Activated T-cell treated with anti-CD3 and anti-CD28 coated beads, Interleukin-2, amount 50 U/mL, for 24 hours (primary cell): Measurements from ENCODE around the gene RNU1-3.
"Not testable (repeated sequence)": the region's sequence is repeated elsewhere in the genome, so short reads cannot be mapped to it uniquely, and the experiment has no call there.

Experiments
- DNase-seq: peaks from one replicate; pipeline ENCODE4 v3.0.0-alpha.2; 2020
- H3K27ac Mint-ChIP-seq: 2 replicates; pipeline ENCODE4 v1.8.0; 2020; ENCODE audit warnings: mild to moderate bottlenecking, mixed read lengths
- H3K27me3 Mint-ChIP-seq: 2 replicates; pipeline ENCODE4 v1.8.0; 2020; ENCODE audit warnings: mixed read lengths
- H3K36me3 Mint-ChIP-seq: 2 replicates; pipeline ENCODE4 v1.8.0; 2020; ENCODE audit warnings: low read depth, mixed read lengths
- H3K4me1 Mint-ChIP-seq: 2 replicates; pipeline ENCODE4 v1.8.0; 2020; ENCODE audit warnings: low read depth, mixed read lengths
- H3K4me3 Mint-ChIP-seq: 2 replicates; pipeline ENCODE4 v1.8.0; 2020; ENCODE audit warnings: mild to moderate bottlenecking, moderate library complexity, mixed read lengths
- H3K9me3 Mint-ChIP-seq: 2 replicates; pipeline ENCODE4 v1.8.0; 2020; ENCODE audit warnings: mixed read lengths

The RNU1-3 gene

GRCh38 chr1:16701189-16701588 lies 34.4 kb upstream of the RNU1-3 start:
- not testable (repeated sequence) for H3K9me3 Mint-ChIP-seq, H3K4me3 Mint-ChIP-seq, DNase-seq, H3K27ac Mint-ChIP-seq, H3K36me3 Mint-ChIP-seq, H3K4me1 Mint-ChIP-seq, H3K27me3 Mint-ChIP-seq

DNA sequence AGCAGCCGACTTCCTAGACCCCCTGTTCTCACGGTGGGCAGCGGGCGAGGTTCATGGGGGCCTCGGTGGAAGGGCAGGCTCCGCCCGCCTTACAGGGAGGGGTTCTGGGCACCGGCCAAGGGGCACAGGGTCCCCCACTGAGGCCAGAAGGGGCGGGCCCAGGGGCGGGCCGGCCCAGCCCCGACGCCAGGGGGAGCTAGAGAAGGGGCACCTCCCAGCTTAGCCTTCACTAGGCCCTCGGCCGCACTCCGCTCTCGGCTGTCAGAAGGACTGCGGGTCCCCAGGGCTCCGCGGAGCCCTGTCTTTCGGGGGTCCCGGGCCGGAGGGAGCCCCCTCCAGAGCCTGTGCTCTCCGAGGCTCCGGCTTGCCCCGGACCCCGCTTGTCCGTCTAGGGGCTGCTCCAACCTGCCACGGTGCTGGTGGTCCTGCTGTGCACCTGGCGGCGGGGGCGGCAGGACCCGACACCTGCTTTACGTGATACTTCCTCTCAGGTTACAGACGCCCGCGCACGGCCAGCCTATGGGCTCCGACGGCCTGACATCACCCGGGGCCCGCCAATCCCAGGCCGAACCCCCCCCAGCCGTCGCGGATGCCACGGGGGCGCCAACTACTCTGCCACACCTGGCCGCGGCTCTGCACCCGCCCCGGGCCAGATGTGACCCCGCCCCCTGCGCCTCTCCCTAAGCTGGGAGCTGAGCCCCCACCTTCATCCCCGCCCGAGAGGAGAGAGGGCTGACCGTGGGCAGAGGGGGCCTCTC lies 33.6 kb upstream of the RNU1-3 start:
- H3K36me3 Mint-ChIP-seq, H3K27ac Mint-ChIP-seq, DNase-seq, H3K9me3 Mint-ChIP-seq, H3K4me1 Mint-ChIP-seq, H3K4me3 Mint-ChIP-seq: not testable (repeated sequence)
- peaks cover 12% of the 10 kb centered on the region for H3K27me3 Mint-ChIP-seq

- not testable (repeated sequence) for H3K4me3 Mint-ChIP-seq, H3K27ac Mint-ChIP-seq, H3K4me1 Mint-ChIP-seq, H3K9me3 Mint-ChIP-seq, H3K36me3 Mint-ChIP-seq
- peaks cover 14% of the 10 kb centered on the region for H3K27me3 Mint-ChIP-seq
- peak; percentile 50 for DNase-seq
Measured at GRCh38 chr1:16699440-16699839, 32.7 kb upstream of the RNU1-3 start.

DNA sequence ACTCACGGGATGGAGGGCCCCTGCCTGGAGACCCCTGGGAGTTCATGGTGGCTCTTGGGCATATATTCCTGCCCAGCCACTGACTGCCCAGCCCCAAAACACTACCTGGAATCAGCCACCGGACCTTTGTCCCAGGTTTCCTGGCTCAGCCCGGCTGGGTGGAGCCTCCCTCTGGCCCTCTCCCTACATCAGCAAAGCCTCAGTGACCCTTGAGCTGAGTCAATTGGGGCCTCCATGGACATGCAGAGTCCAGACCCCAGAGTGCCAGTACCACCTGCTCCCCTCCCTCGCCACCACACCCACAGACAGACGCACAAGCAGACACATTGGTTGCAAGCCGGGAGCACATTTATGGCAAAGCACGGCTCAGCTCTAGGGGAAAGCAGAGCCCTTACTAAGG lies 30.4 kb upstream of the RNU1-3 start:
- not testable (repeated sequence) for H3K4me3 Mint-ChIP-seq, DNase-seq, H3K4me1 Mint-ChIP-seq, H3K27ac Mint-ChIP-seq, H3K36me3 Mint-ChIP-seq, H3K9me3 Mint-ChIP-seq
- peaks cover 12% of the 10 kb centered on the region for H3K27me3 Mint-ChIP-seq

GRCh38 chr1:16696507-16697150 lies 29.9 kb upstream of the RNU1-3 start:
- H3K4me1 Mint-ChIP-seq, H3K36me3 Mint-ChIP-seq, H3K27ac Mint-ChIP-seq, H3K9me3 Mint-ChIP-seq, DNase-seq, H3K4me3 Mint-ChIP-seq: not testable (repeated sequence)
- peaks cover 12% of the 10 kb centered on the region for H3K27me3 Mint-ChIP-seq

GRCh38 chr1:16694308-16694702 lies 27.6 kb upstream of the RNU1-3 start:
- not testable (repeated sequence) for H3K4me1 Mint-ChIP-seq, H3K4me3 Mint-ChIP-seq, H3K27ac Mint-ChIP-seq, H3K9me3 Mint-ChIP-seq, H3K36me3 Mint-ChIP-seq, DNase-seq
- H3K27me3 Mint-ChIP-seq, result peaks cover 12% of the 10 kb centered on the region

GRCh38 chr1:16693449-16694307 lies 26.9 kb upstream of the RNU1-3 start:
- not testable (repeated sequence) for H3K27ac Mint-ChIP-seq, H3K4me3 Mint-ChIP-seq, DNase-seq, H3K4me1 Mint-ChIP-seq, H3K9me3 Mint-ChIP-seq, H3K36me3 Mint-ChIP-seq
- H3K27me3 Mint-ChIP-seq, result peaks cover 11% of the 10 kb centered on the region

DNA sequence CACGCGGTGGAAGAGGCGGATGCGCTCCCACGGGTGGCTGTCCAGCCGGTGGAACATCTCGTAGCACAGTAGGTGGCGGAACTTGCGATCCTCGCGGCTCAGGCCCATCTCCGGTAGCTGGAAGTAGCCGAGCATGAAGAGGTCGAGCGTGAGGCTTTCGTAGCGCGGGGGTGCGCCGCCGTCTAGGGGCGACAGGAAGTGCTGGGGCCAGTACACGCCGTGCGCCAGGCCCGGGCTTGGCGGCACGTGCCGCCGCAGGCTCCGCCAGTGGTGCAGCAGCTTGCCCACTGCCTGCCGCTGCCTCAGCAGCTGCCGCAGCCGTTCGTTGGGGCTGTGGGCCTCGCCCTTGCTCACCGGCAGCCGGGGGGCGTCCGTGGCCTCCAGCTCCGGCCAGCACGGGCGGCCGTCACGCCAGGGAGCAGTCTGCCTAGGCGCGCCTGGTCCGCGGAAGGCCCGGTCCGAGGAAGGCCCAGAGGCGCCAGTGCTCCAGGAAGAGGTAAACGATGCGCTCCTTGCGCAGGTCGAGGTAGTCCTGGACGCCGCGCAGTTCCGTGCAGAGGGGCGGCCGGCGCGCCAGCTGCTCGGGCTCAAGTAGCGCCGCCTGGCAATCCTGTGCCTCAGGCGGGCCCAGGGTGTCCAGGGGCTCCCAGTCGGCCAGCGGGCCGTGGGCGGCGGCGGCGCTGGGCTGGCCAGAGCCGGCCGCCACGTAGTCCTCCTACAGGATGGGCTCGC lies 26.1 kb upstream of the RNU1-3 start:
- not testable (repeated sequence) for DNase-seq, H3K36me3 Mint-ChIP-seq, H3K4me3 Mint-ChIP-seq, H3K27me3 Mint-ChIP-seq, H3K4me1 Mint-ChIP-seq, H3K27ac Mint-ChIP-seq, H3K9me3 Mint-ChIP-seq

DNA sequence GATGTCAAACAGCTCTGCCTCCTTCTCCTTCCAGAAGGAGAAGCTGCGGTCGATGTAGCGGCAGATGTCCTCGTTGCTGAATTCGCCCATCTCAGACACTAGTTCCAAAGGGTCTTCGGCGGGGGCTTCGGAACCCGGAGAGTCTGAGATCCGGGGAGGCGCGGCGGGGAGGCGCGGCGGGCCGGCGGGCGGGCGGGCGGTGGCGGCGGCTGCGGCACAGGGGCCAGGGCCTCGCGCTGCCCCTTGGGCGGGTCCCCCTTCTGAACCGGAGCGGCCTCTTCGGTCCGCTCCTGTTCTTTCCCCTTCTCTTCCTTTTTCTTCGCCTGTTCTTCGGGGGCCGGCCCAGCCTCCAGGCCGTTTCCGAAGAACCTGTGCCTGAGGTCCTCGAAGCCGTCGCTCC lies 25.5 kb upstream of the RNU1-3 start:
- not testable (repeated sequence) for H3K27ac Mint-ChIP-seq, H3K27me3 Mint-ChIP-seq, H3K36me3 Mint-ChIP-seq, H3K4me1 Mint-ChIP-seq, H3K9me3 Mint-ChIP-seq, DNase-seq, H3K4me3 Mint-ChIP-seq

DNA sequence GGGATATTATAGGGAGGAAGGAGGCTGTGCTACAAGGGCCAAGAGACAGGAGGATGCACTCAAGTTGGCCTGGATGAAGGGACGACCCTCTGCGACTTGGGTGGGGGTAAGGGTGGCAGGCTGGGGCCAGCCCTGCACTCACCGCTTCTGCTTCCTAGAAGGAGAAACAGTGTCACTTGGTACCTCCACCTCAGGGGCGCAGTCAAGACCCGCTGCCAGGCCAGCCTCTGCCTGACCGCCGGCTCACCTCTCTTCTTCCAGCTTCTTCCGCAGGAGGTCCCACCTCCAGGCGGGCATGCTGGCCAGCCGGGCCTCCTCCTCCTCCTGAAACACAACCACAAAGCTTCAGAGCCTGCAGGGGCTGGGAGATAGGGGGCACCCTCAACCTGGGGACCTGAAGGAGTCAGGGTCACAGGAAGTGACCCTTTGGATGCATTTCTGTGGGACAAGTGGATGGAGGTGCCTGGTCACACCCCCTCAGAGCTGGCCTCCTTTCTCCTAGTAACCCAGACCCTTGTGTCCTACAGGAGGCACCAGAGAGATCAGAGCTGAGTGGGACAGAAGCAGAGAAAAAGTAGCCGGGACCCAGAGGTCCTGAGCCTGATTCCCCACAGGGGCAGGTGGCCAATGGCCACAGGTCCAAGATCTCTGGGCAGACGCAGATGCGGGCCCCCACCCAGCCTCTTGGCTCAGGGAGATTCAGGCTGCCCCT lies 24.4 kb upstream of the RNU1-3 start:
- not testable (repeated sequence) for H3K4me1 Mint-ChIP-seq, H3K36me3 Mint-ChIP-seq, H3K9me3 Mint-ChIP-seq, H3K27ac Mint-ChIP-seq, H3K4me3 Mint-ChIP-seq, DNase-seq, H3K27me3 Mint-ChIP-seq

GRCh38 chr1:16687132-16687800 lies 20.5 kb upstream of the RNU1-3 start:
- H3K4me1 Mint-ChIP-seq, H3K9me3 Mint-ChIP-seq, H3K36me3 Mint-ChIP-seq, H3K27ac Mint-ChIP-seq, H3K4me3 Mint-ChIP-seq: not testable (repeated sequence)
- H3K27me3 Mint-ChIP-seq, result peaks cover 17% of the 10 kb centered on the region
- peak; percentile 31 for DNase-seq

- H3K9me3 Mint-ChIP-seq, H3K36me3 Mint-ChIP-seq, H3K4me1 Mint-ChIP-seq, H3K27ac Mint-ChIP-seq: not testable (repeated sequence)
- peaks cover 19% of the 10 kb centered on the region for H3K27me3 Mint-ChIP-seq
- peak overlapping the region; percentile 1 for H3K4me3 Mint-ChIP-seq
- peak; percentile 28 for DNase-seq
Measured at GRCh38 chr1:16685445-16686371, 19.0 kb upstream of the RNU1-3 start.
